Panc1 (cell line): ENCODE measurements around the gene GADD45G. TPM values are rescaled to one million over a fixed set of nuclear protein-coding genes. Genes with fewer than 3 reads are reported as not detected.

Experiments
- ATAC-seq: fragments of 200-7000 bp; cut with Tn5 transposase; 2 replicates; pipeline ENCODE4 v1.9.1; 2020; ENCODE audit warnings: mild to moderate bottlenecking, moderate library complexity
- BruUV-seq: library from RNA; stranded (reverse); fragments of 400-500 nt; replicated peaks from 2 replicates; lab custom pipeline; 2021; lab: Mats Ljungman, UMichigan
- CTCF ChIA-PET: fragments of 300-600 bp; sonication (Branson Sonifier 250); formaldehyde crosslinking; loops from one replicate; lab custom pipeline; 2022; ENCODE audit warnings: antibody characterized with exemption; lab: Charles Lee
- POLR2A ChIA-PET: fragments of 300-600 bp; sonication (Branson Sonifier 250); formaldehyde crosslinking; loops from one replicate; lab custom pipeline; 2022; ENCODE audit warnings: antibody characterized with exemption; lab: Charles Lee
- DNase-seq: peaks from one replicate; pipeline ENCODE4 v3.0.0-alpha.2; 2010; ENCODE audit warnings: low read depth, low spot score
- H3K27ac ChIP-seq: 2 replicates; pipeline ENCODE4 v1.5.1; 2011; ENCODE audit warnings: mild to moderate bottlenecking, low read length, inconsistent platforms
- H3K27me3 ChIP-seq: fragments of 200-500 bp; sonication (Bioruptor generic); 2 replicates; pipeline ENCODE4 v1.6.0; 2014; ENCODE audit warnings: low read length, inconsistent platforms; ENCODE audit not compliant: control insufficient read depth, insufficient read depth
- H3K36me3 ChIP-seq: fragments of 200-500 bp; sonication (Bioruptor generic); 2 replicates; pipeline ENCODE4 v1.5.1; 2014; ENCODE audit warnings: inconsistent platforms, mild to moderate bottlenecking, low read length, moderate library complexity; ENCODE audit not compliant: control insufficient read depth, insufficient read depth
- H3K4me1 ChIP-seq: 2 replicates; pipeline ENCODE4 v1.5.1; 2011; ENCODE audit warnings: inconsistent platforms, mild to moderate bottlenecking, low read length, moderate library complexity; ENCODE audit not compliant: control insufficient read depth, insufficient read depth
- H3K4me3 ChIP-seq, 2 experiments: 2 replicates each; pipeline ENCODE4 v1.5.1; 2011 to 2012; ENCODE audit warnings: low read depth in 2 of 2, low read length in 2 of 2, mild to moderate bottlenecking in 2 of 2, inconsistent platforms in 1 of 2, moderate library complexity in 1 of 2
- H3K9me3 ChIP-seq: fragments of 200-500 bp; sonication (Bioruptor generic); 2 replicates; pipeline ENCODE4 v1.5.1; 2014; ENCODE audit warnings: low read depth, mild to moderate bottlenecking, inconsistent platforms, low read length, moderate library complexity; ENCODE audit not compliant: control insufficient read depth, insufficient read depth
- POLR2AphosphoS5 ChIP-seq: IDR thresholded peaks from 2 replicates; pipeline ENCODE4 v1.6.1; 2012; ENCODE audit warnings: mild to moderate bottlenecking, low read depth, low read length, moderate library complexity
- REST ChIP-seq, 2 experiments: IDR thresholded peaks; 2 replicates each; pipeline ENCODE4 v1.6.1; 2011 to 2012; ENCODE audit warnings: low read depth in 2 of 2, control low read depth in 1 of 2, low read length in 1 of 2, mild to moderate bottlenecking in 1 of 2, moderate library complexity in 1 of 2; ENCODE audit not compliant: insufficient read depth in 1 of 2
- SIN3A ChIP-seq: IDR thresholded peaks from 2 replicates; pipeline ENCODE4 v1.6.1; 2012; ENCODE audit warnings: low read depth, mild to moderate bottlenecking, low read length, moderate library complexity, borderline replicate concordance; ENCODE audit not compliant: insufficient read depth
- TCF7L2 ChIP-seq: IDR thresholded peaks from 2 replicates; pipeline ENCODE4 v1.6.1; 2011; ENCODE audit warnings: mild to moderate bottlenecking, low read depth, low read length, inconsistent platforms
- in situ Hi-C: cut with HindIII; loops from 2 replicates; pipeline ENCODE4 v1.10.0; 2016; ENCODE audit warnings: low sequenced_read_pairs, low pct_unique_long_range_greater_than_20kb
- intact Hi-C: fragments of 100-400 bp; cut with micrococcal nuclease; formaldehyde crosslinking; loops from one replicate; pipeline ENCODE4 v1.10.0; 2022; ENCODE audit not compliant: unreplicated experiment
- total RNA-seq: library from RNA; stranded (reverse); gene quantifications from one replicate; pipeline ENCODE4 v1.2.1, GENCODE V29; 2021; ENCODE audit not compliant: unreplicated experiment
- TF ChIP-seq, protein P1 (sequence below): fragments of 450-650 bp; IDR thresholded peaks from 2 replicates; pipeline ENCODE4 v1.5.1; 2017; ENCODE audit warnings: mild to moderate bottlenecking

The GADD45G gene
- total RNA-seq, 1 experiment from 2014 or later, result 1.2 TPM

DNA sequence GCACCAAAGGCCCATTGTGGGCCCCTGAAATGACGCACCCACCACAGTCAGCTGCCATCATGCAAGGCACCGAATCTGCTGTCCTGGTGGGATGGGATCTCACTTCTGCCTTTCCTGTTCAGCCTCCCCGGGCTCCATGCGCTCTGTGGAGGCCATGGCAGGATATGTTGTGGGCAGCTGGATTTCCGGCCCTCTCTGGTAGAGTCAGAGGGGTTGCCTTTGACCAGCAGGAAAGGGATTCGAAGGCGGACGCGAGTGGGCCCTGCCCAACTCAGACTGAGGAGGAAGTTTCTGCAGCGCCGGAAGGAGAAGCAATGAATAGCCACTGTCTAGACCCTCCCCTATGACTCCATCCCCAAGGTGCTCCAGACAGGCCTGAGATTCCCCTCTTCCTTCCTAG lies 35.5 kb downstream of the GADD45G start:
- ChIA-PET CTCF (no interaction called here), POLR2A (no interaction called here)
- Histone ChIP-seq H3K4me3 (no peak overlapping the region), H3K9me3 (no peaks in the 10 kb centered on the region), H3K27ac (no peak overlapping the region), H3K36me3 (no peaks in the 10 kb centered on the region), H3K4me1 (no peaks in the 10 kb centered on the region), H3K27me3 (no peaks in the 10 kb centered on the region)
- in situ Hi-C loops (no loop called here), intact Hi-C loops (no loop called here)
- ATAC-seq (no peak), DNase-seq (no peak)
- no TSS peak for BruUV-seq
- TF ChIP-seq TCF7L2, result no peak
- TF ChIP-seq, protein P1, sequence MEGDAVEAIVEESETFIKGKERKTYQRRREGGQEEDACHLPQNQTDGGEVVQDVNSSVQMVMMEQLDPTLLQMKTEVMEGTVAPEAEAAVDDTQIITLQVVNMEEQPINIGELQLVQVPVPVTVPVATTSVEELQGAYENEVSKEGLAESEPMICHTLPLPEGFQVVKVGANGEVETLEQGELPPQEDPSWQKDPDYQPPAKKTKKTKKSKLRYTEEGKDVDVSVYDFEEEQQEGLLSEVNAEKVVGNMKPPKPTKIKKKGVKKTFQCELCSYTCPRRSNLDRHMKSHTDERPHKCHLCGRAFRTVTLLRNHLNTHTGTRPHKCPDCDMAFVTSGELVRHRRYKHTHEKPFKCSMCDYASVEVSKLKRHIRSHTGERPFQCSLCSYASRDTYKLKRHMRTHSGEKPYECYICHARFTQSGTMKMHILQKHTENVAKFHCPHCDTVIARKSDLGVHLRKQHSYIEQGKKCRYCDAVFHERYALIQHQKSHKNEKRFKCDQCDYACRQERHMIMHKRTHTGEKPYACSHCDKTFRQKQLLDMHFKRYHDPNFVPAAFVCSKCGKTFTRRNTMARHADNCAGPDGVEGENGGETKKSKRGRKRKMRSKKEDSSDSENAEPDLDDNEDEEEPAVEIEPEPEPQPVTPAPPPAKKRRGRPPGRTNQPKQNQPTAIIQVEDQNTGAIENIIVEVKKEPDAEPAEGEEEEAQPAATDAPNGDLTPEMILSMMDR, result no peak
- no peak for TF ChIP-seq REST (IDR thresholded peaks at IDR 0.05; ENCODE audit: insufficient read depth in 1 of 2, low read depth in 2 of 2, low read length in 1 of 2)
- no peak for TF ChIP-seq SIN3A
- TF ChIP-seq POLR2AphosphoS5, result no peak

- H3K9me3 ChIP-seq, result no peaks in the 10 kb centered on the region
- BruUV-seq, result no TSS peak
- POLR2A ChIA-PET, result no interaction called here
These were observed 36.0 kb downstream of the GADD45G start for GRCh38 chr9:89640801-89641200.

More at GRCh38 chr9:89640801-89641200, 36.0 kb downstream of the GADD45G start:
- TF ChIP-seq SIN3A (no peak), TCF7L2 (no peak), POLR2AphosphoS5 (no peak), REST (IDR thresholded peaks at IDR 0.05; ENCODE audit: insufficient read depth in 1 of 2, low read depth in 2 of 2, low read length in 1 of 2) (no peak)
- TF ChIP-seq, protein P1, result no peak
- no peaks in the 10 kb centered on the region for H3K36me3 ChIP-seq
- no peaks in the 10 kb centered on the region for H3K27me3 ChIP-seq
- CTCF ChIA-PET, result no interaction called here
- no peaks in the 10 kb centered on the region for H3K4me1 ChIP-seq
- in situ Hi-C loops (no loop called here), intact Hi-C loops (no loop called here)
- DNase-seq (no peak), ATAC-seq (no peak)
- H3K27ac ChIP-seq, result no peak overlapping the region
- no peak overlapping the region for H3K4me3 ChIP-seq
